ENCODE measurements around the gene ZNF263. TPM values are rescaled to one million over a fixed set of nuclear protein-coding genes. Genes with fewer than 3 reads are reported as not detected.

ZNF263 gene
- total RNA-seq, 1 experiment from 2014 or later, result 29.5 TPM

GRCh38 chr16:3246002-3246401 is 37.3 kb upstream of the ZNF263 start:
- Mint-ChIP-seq H3K27ac (no peak overlapping the region), H3K9me3 (peaks cover 41% of the 10 kb centered on the region), H3K4me1 (no peaks in the 10 kb centered on the region), H3K36me3 (peaks cover 3% of the 10 kb centered on the region; the same call in 1 of the 2 replicates), H3K27me3 (ENCODE audit: low read depth) (peaks cover 58% of the 10 kb centered on the region), H3K4me3 (no peak overlapping the region)
- ChIA-PET CTCF (no interaction called here), POLR2A (no interaction called here)
- DNase-seq (ENCODE audit: low spot score) (no peak), ATAC-seq (no peak)
- TF ChIP-seq CREM (CRISPR knock-in tag; IDR thresholded peaks at IDR 0.05), result no peak
- TF ChIP-seq GABPB1 (CRISPR knock-in tag; IDR thresholded peaks at IDR 0.05), result 0 out of 2 replicates have a peak, but pooled peaks have one; percentile 26

DNA sequence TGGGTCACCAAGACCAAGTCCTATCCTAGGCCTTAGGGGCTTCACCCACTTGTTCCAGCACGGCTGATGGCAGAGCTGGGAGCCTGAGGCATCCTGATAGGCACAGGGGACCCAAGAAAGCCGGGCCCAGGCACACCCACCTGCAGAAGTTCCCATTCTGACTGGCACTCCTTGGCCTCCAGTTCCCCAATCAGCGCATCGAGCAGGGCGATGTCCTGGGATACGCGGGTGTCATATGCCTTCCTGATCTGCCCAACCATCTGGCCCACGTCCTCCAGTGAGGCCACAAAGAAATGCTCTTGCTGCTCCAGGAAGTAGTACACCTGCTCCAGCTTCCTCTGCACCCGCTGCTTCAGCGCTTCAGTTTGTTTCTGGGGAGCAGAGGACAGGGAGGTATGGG is 36.4 kb upstream of the ZNF263 start:
- no peak for ATAC-seq
- peaks cover 3% of the 10 kb centered on the region; the same call in 1 of the 2 replicates for H3K36me3 Mint-ChIP-seq
- H3K4me3 Mint-ChIP-seq, result no peak overlapping the region
- H3K9me3 Mint-ChIP-seq, result peaks cover 42% of the 10 kb centered on the region
- H3K27ac Mint-ChIP-seq, result no peak overlapping the region
- POLR2A ChIA-PET, result no interaction called here
- no peak for TF ChIP-seq RORB (CRISPR knock-in tag; IDR thresholded peaks at IDR 0.05)
- TF ChIP-seq, protein P1, sequence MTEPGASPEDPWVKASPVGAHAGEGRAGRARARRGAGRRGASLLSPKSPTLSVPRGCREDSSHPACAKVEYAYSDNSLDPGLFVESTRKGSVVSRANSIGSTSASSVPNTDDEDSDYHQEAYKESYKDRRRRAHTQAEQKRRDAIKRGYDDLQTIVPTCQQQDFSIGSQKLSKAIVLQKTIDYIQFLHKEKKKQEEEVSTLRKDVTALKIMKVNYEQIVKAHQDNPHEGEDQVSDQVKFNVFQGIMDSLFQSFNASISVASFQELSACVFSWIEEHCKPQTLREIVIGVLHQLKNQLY (CRISPR knock-in tag; IDR thresholded peaks at IDR 0.05), result no peak
- TF ChIP-seq NFYB (CRISPR knock-in tag; conservative IDR thresholded peaks at IDR 0.05; ENCODE audit: low read depth), result no peak
- no peak for TF ChIP-seq ERG (CRISPR knock-in tag; IDR thresholded peaks at IDR 0.05)
- no peak for TF ChIP-seq ZMAT4 (CRISPR knock-in tag; IDR thresholded peaks at IDR 0.05)
- TF ChIP-seq, protein P2, sequence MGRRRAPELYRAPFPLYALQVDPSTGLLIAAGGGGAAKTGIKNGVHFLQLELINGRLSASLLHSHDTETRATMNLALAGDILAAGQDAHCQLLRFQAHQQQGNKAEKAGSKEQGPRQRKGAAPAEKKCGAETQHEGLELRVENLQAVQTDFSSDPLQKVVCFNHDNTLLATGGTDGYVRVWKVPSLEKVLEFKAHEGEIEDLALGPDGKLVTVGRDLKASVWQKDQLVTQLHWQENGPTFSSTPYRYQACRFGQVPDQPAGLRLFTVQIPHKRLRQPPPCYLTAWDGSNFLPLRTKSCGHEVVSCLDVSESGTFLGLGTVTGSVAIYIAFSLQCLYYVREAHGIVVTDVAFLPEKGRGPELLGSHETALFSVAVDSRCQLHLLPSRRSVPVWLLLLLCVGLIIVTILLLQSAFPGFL (CRISPR knock-in tag; IDR thresholded peaks at IDR 0.05; ENCODE audit: borderline replicate concordance), result no peak
- no peak for TF ChIP-seq SP1 (CRISPR knock-in tag; conservative IDR thresholded peaks at IDR 0.05)
- TF ChIP-seq, protein P3, sequence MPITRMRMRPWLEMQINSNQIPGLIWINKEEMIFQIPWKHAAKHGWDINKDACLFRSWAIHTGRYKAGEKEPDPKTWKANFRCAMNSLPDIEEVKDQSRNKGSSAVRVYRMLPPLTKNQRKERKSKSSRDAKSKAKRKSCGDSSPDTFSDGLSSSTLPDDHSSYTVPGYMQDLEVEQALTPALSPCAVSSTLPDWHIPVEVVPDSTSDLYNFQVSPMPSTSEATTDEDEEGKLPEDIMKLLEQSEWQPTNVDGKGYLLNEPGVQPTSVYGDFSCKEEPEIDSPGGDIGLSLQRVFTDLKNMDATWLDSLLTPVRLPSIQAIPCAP (CRISPR knock-in tag; IDR thresholded peaks at IDR 0.05), result no peak
- no peak for TF ChIP-seq SMAD3 (CRISPR knock-in tag; IDR thresholded peaks at IDR 0.05; ENCODE audit: borderline replicate concordance)
- TF ChIP-seq ZNF219 (CRISPR knock-in tag; IDR thresholded peaks at IDR 0.05; ENCODE audit: borderline replicate concordance), result no peak
- no peak for TF ChIP-seq EMX1 (CRISPR knock-in tag; IDR thresholded peaks at IDR 0.05)
- no peak for TF ChIP-seq KAT7 (CRISPR knock-in tag; IDR thresholded peaks at IDR 0.05; ENCODE audit: borderline replicate concordance)
- TF ChIP-seq, protein P4, sequence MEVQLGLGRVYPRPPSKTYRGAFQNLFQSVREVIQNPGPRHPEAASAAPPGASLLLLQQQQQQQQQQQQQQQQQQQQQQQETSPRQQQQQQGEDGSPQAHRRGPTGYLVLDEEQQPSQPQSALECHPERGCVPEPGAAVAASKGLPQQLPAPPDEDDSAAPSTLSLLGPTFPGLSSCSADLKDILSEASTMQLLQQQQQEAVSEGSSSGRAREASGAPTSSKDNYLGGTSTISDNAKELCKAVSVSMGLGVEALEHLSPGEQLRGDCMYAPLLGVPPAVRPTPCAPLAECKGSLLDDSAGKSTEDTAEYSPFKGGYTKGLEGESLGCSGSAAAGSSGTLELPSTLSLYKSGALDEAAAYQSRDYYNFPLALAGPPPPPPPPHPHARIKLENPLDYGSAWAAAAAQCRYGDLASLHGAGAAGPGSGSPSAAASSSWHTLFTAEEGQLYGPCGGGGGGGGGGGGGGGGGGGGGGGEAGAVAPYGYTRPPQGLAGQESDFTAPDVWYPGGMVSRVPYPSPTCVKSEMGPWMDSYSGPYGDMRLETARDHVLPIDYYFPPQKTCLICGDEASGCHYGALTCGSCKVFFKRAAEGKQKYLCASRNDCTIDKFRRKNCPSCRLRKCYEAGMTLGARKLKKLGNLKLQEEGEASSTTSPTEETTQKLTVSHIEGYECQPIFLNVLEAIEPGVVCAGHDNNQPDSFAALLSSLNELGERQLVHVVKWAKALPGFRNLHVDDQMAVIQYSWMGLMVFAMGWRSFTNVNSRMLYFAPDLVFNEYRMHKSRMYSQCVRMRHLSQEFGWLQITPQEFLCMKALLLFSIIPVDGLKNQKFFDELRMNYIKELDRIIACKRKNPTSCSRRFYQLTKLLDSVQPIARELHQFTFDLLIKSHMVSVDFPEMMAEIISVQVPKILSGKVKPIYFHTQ (CRISPR knock-in tag; IDR thresholded peaks at IDR 0.05), result no peak
- TF ChIP-seq ATF1 (CRISPR knock-in tag; IDR thresholded peaks at IDR 0.05), result no peak
- no peak for TF ChIP-seq MXD4 (CRISPR knock-in tag; IDR thresholded peaks at IDR 0.05; ENCODE audit: borderline replicate concordance)
- no peak for TF ChIP-seq SOX15 (CRISPR knock-in tag; IDR thresholded peaks at IDR 0.05)
- no peak for TF ChIP-seq NR2C2 (CRISPR knock-in tag; IDR thresholded peaks at IDR 0.05)
- TF ChIP-seq, protein P5, sequence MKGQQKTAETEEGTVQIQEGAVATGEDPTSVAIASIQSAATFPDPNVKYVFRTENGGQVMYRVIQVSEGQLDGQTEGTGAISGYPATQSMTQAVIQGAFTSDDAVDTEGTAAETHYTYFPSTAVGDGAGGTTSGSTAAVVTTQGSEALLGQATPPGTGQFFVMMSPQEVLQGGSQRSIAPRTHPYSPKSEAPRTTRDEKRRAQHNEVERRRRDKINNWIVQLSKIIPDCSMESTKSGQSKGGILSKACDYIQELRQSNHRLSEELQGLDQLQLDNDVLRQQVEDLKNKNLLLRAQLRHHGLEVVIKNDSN (CRISPR knock-in tag; IDR thresholded peaks at IDR 0.05), result no peak
- no peak for TF ChIP-seq NR3C1 (CRISPR knock-in tag; conservative IDR thresholded peaks at IDR 0.05; ENCODE audit: low read depth)
- no peak for DNase-seq (ENCODE audit: low spot score)
- CTCF ChIA-PET, result no interaction called here
- H3K4me1 Mint-ChIP-seq, result no peaks in the 10 kb centered on the region
- H3K27me3 Mint-ChIP-seq (ENCODE audit: low read depth), result peaks cover 61% of the 10 kb centered on the region

All from WTC11 (cell line).